Stimulated activated CD8-positive, alpha-beta memory T cell treated with anti-CD3 and anti-CD28 coated beads, Interleukin-12 subunit alpha, Interleukin-12 subunit beta, amount 100 ng/mL, for 24 hours (primary cell): Measurements from ENCODE around the gene OTOG.

Source experiments
- DNase-seq: peaks from one replicate; pipeline ENCODE4 v3.0.0-alpha.2; 2020; ENCODE audit errors: extremely low read depth

OTOG gene

DNA sequence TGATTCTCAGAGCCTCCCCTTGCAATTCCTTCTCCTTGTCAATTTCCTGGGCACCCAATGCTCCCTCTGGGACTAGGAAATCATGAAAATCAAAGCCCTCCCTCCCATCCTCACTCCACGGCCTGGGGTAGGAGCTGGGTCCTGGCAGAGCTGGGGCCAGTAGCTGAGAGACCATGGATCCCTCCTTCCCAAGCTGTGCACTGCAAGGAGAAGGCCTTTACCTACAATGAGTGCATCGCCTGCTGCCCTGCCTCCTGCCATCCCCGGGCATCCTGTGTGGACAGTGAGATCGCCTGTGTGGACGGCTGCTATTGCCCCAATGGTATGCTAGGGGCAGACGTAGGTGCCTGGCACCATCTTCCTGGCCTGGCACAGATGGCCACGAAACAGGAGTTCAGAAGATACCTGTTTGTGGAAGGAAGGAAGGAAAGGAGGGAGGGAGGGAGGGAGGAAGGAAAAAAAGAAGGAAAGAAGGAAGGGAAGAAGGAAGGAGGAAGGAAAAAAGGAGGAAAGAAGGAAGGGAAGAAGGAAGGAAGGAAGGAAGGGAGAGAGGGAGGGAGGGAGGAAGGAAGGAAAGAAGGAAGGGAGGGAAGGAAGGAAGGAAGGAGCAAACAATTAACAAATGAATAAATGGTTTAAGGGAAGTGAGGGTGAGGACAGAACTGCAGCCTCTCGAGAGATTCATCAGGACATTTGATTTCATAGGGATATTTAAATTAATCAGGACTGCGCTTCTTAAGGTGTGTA lies 12.5 kb downstream of the OTOG start:
- no peak for DNase-seq

GRCh38 chr11:17560281-17561110 lies 13.4 kb downstream of the OTOG start:
- DNase-seq, result no peak

- DNase-seq, result no peak
Measured at GRCh38 chr11:17561111-17561415, 14.0 kb downstream of the OTOG start.

DNA sequence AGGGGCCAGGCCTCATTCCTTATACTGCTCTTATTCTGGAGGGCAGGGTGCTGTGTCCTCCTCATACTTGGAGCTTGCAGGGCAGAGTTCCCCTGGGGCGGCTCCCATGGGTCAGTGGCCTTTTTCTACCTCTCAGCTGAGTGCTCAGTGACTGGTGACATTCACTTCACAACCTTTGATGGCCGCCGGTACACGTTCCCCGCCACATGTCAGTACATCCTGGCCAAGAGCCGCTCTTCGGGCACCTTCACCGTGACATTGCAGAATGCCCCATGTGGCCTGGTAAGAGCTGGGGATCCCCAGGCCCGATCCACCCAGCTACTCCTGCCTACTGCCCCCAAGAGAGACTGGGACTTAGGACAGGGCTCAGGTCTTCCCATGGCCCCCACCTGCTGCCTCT lies 14.5 kb downstream of the OTOG start:
- DNase-seq, result no peak

- no peak for DNase-seq
Measured at GRCh38 chr11:17563231-17563646, 16.2 kb downstream of the OTOG start.

DNA sequence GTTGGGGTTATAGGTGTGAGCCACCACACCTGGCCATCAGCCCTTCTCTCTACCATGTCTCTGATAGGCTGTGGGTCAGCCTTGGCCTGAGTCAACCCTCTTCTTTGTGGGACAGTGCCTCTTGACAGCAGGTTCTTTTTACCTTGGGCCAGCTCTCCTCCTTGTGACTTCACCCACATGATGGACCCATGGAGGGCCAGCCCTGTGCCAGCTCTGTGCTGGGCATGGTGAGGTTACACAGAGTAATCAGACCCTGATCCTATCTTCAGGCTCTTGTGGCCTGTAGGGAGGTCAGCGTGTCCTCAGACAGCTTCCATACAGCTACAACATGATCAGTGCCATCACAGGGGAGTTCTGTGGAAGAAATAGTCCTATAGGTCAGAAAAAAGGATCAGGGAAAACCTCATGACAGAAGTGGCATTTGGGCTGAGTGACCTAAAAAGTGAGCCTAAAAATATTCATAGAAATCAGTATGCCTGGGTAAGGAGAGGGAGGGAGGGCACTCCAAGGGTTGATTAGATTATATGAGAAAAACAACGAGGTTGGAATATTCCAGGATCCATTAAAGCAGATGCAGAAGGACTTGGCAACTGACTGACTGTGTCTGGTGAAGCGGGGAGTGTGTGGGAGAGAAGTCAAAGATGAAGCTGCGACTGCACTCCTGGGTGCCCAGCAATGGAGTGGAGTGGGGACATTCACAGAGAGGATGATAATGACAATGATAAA lies 17.1 kb downstream of the OTOG start:
- no peak for DNase-seq

DNA sequence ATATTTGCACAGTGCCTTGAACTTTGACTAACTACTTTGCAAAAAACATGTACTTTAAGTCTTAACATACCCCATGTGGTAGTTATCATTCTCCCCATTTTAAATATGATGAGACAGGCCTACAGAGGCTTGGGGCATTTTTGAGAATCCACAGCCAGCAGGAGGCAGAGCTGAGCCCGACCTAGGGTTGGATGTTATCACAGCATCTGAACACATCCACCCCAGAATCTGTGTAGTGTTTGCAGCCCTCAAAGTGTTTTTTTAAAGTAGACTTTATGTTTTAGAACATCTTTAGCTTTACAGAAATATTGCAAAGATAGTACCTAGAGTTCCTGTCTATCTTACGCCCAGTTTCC lies 17.6 kb downstream of the OTOG start:
- DNase-seq, result no peak

DNA sequence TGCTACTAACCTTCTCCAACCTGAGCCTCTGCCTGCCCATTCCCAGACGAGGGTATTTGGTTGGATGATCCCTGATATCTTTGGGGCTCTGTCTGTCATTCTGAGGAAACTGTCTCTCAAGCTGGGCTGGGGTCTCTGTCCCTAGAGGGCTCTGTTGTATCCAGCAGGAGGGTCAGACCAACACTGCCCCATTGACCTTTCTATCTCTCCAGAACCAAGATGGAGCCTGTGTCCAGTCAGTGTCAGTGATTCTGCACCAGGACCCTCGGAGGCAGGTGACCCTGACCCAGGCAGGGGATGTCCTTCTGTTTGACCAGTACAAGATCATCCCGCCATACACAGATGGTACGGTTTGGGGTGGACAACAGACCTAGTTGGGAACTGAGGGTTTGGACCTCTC lies 21.9 kb downstream of the OTOG start:
- no peak for DNase-seq

DNA sequence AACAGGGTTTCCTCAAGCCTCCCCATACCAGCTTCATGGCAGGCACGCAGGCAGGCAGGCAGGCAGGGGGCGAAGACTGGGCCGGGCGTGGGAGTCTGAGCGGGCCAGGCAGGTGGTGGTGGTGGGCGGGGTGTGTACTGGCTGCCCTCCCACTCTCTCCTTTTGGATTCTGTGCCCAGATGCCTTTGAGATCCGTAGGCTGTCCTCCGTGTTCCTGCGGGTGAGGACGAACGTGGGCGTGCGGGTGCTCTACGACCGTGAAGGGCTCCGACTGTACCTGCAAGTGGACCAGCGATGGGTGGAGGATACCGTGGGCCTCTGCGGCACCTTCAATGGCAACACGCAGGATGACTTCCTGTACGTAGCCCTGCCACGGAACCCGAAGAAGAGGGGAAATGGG lies 23.0 kb downstream of the OTOG start:
- no peak for DNase-seq

DNA sequence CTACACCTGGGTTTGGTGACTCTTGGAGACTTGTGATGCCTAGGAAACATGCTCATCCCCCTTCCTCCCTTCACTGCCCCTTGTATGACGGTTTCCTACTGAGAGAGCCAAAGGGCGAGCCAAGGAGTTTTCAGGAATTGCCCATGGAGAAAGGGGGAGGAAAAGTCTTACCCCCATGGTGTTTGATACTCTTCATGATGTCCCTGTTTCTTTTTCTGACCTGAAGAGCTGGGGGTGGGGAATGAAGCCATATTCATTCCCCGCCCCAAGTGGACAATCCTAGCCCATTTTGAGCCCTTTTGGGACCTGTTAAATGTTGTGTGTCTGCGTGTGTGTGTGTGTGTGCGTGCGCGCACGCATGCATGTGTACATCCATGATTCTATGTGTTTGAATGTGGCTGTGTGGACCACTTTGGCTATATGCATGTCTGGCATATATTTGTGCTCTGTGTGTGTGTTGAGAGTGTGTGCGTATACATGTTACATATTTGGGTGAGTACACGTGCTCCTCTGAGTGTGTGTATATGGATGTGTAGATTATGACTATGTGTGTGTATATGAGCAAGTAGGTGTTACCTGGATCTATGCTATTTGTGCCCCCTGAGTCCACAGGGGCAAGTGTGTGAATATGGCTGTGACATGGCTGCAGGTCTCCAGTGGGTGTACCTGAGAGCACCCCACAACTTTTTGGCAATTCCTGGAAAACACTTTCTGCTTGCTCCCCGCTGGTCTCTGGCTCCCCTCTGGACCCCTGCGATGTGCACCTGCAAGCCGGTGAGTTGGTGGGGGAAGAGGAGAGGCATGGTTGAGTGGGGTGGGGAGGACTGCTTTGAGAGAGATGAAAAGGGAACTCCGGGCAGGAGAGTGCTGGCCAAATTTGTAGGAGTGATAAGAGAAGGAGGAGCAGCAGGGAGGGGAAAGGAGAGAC lies 24.6 kb downstream of the OTOG start:
- DNase-seq, result no peak

GRCh38 chr11:17572359-17572690 lies 25.3 kb downstream of the OTOG start:
- DNase-seq, result no peak

GRCh38 chr11:17572791-17573460 lies 25.9 kb downstream of the OTOG start:
- DNase-seq, result no peak

DNA sequence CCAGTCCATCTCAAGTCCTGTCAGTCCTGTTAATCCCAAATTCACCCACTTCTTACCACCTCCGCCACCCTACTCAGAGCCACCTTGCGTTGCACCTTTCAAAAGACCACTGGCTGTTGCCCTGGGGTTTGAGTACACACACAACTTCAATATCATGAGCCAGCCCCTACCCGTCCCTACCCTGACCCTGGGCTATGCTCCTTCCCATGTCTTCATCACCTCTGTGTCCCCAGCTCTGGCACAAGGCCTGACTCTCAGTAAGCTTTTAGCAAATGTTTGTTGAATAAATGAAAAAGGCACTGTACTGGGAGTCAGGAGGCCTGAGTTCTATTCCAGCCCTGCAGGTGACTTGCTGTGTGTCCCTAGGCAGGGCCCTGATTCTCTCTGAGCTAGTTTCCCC lies 26.5 kb downstream of the OTOG start:
- no peak for DNase-seq

DNA sequence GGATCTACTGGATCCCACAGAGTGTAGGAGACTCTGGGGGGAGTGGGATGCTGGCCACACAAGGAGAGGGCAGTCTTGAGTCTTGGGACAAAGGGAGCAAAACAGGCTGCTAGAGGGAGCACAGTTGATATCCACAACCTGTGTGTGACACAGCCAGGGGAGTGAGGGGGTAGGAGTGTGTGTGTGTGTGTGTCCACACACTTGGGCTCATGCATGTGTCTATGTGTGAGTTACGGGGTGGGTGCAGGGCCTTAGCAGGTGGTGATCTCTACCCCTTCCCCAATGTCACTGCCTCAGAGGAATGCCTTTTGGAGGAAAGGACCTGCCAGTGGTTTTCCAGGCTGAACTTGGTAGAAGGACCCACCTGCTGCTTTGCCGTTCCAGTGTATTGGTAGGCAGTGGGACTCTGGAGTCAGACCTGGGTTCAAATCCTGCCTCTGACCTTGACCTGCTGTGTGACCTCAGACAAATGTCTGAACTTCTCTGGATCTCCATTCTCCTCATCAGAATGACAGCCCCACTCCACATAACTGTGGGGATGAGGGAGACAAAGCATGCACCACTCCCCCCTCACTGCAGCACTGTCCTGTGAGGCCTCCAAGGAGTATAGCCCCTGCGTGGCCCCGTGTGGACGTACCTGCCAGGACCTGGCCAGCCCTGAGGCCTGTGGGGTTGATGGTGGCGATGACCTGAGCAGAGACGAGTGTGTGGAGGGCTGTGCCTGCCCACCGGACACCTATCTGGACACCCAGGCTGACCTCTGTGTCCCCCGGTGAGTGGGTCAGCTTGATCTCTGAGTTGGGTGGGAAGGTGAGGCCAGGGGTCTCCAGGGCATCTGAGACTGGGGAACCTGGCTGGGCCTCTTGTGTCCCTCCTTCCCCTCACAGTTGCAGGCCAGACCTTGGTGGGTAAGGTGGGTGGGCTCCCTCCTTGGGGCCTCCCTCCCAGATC lies 27.4 kb downstream of the OTOG start:
- DNase-seq, result no peak

DNA sequence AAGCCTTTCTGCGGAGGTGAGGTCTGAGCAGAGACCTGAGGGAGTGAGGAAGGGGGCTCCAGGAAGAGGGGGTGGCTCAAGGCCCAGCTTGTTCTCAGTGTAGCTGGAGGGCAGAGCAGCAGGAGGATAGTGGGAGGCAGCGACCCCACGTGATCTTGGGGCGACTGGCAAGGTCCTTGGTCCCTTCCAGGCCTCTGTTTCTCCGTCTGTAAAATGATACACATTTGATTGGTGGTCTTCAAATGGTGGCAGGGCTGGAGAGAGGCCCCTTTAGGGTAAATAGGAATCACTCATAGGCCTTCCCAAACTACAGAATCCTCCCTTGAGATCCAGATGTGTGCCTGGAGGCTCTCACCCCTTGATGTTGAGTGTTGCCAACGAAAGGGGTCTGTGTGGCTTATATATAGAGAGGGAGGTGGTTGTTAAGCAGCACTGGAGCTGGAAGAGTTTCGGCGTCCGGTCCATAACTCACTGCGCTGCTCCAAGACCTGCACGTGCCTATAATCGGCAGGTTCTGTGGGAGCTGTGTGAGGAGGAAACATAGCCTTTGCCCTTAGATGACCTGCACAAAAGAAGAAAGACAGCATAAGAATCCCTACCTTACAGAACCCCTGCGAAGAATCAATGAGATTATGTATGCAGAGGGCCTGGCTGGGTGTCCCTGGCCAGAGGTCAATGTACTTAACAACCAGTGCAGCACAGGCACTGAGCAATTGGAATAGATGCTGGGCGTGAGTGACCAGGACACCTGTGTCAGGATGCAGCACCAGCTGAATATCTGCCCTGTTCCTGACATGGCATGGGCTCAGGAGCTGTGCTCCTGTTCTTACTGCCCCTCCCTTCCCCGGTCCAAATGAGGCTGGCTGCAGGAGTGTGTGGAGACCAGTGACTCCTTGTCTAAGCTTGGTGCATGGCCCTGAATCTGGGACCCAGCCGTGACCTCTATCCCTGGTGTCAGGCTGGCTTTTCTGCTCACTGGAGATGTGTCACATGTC lies 28.7 kb downstream of the OTOG start:
- DNase-seq, result no peak

GRCh38 chr11:17578296-17578695 lies 31.2 kb downstream of the OTOG start:
- no peak for DNase-seq

- no peak for DNase-seq
Measured at GRCh38 chr11:17578958-17579357, 31.9 kb downstream of the OTOG start.

GRCh38 chr11:17579451-17579850 lies 32.4 kb downstream of the OTOG start:
- no peak for DNase-seq

DNA sequence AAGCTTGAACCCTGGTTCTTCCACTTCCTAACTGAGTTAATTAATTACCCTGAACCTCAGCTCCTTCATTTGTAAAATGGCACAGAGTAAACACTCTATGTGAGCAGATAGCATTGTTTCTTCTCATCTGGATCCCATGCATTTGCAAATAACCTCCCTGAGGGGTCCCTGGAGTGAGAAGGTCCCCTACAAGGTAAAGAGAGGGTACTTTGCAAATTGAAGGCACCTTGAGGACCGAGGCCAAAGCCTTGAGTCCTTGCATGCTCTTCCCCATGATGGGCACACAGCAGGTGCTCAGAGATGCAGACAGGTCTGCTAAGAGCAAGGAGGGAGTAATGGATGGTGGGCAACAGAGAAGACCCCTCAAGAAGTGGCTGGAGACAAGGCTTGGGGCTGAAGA lies 33.2 kb downstream of the OTOG start:
- DNase-seq, result no peak
